GM19035 (cell line): ENCODE results near the gene TTC39A.

Source experiments
- ATAC-seq: cut with Tn5 transposase; IDR thresholded peaks from one replicate; pipeline ENCODE4 v1.9.1; 2021; ENCODE audit not compliant: unreplicated experiment

TTC39A gene

GRCh38 chr1:51316113-51316845 lies 14.1 kb downstream of the TTC39A start:
- no peak for ATAC-seq

GRCh38 chr1:51314974-51315373 lies 15.4 kb downstream of the TTC39A start:
- ATAC-seq: no peak

- ATAC-seq: no peak
These were observed 16.2 kb downstream of the TTC39A start for GRCh38 chr1:51313961-51314777.

- no peak for ATAC-seq
These were observed 17.0 kb downstream of the TTC39A start for GRCh38 chr1:51313268-51313852.

GRCh38 chr1:51312718-51313117 lies 17.6 kb downstream of the TTC39A start:
- ATAC-seq: no peak

GRCh38 chr1:51311826-51312225 lies 18.5 kb downstream of the TTC39A start:
- no peak for ATAC-seq

GRCh38 chr1:51310871-51311613 lies 19.3 kb downstream of the TTC39A start:
- no peak for ATAC-seq

- ATAC-seq: no peak
These were observed 21.1 kb downstream of the TTC39A start for GRCh38 chr1:51309291-51309690.

- no peak for ATAC-seq
These were observed 21.7 kb downstream of the TTC39A start for GRCh38 chr1:51308636-51309035.

- no peak for ATAC-seq
These were observed 23.4 kb downstream of the TTC39A start for GRCh38 chr1:51306950-51307349.

GRCh38 chr1:51305371-51305823 lies 25.0 kb downstream of the TTC39A start:
- no peak for ATAC-seq

GRCh38 chr1:51304360-51304759 lies 26.0 kb downstream of the TTC39A start:
- no peak for ATAC-seq

- no peak for ATAC-seq
These were observed 26.6 kb downstream of the TTC39A start for GRCh38 chr1:51303751-51304251.

- no peak for ATAC-seq
These were observed 27.0 kb downstream of the TTC39A start for GRCh38 chr1:51303315-51303714.

- ATAC-seq: no peak
These were observed 27.6 kb downstream of the TTC39A start for GRCh38 chr1:51302746-51303145.

GRCh38 chr1:51302270-51302669 lies 28.1 kb downstream of the TTC39A start:
- no peak for ATAC-seq

- ATAC-seq: no peak
These were observed 28.6 kb downstream of the TTC39A start for GRCh38 chr1:51301844-51302162.

- ATAC-seq: no peak
These were observed 29.1 kb downstream of the TTC39A start for GRCh38 chr1:51301152-51301843.

- ATAC-seq: no peak
These were observed 30.2 kb downstream of the TTC39A start for GRCh38 chr1:51299981-51300670.
